Measurements from ENCODE around the gene ITGB4. TPM values are rescaled to one million over a fixed set of nuclear protein-coding genes. Genes with fewer than 3 reads are reported as not detected.

Gene ITGB4
- total RNA-seq = 4.4 TPM

DNA sequence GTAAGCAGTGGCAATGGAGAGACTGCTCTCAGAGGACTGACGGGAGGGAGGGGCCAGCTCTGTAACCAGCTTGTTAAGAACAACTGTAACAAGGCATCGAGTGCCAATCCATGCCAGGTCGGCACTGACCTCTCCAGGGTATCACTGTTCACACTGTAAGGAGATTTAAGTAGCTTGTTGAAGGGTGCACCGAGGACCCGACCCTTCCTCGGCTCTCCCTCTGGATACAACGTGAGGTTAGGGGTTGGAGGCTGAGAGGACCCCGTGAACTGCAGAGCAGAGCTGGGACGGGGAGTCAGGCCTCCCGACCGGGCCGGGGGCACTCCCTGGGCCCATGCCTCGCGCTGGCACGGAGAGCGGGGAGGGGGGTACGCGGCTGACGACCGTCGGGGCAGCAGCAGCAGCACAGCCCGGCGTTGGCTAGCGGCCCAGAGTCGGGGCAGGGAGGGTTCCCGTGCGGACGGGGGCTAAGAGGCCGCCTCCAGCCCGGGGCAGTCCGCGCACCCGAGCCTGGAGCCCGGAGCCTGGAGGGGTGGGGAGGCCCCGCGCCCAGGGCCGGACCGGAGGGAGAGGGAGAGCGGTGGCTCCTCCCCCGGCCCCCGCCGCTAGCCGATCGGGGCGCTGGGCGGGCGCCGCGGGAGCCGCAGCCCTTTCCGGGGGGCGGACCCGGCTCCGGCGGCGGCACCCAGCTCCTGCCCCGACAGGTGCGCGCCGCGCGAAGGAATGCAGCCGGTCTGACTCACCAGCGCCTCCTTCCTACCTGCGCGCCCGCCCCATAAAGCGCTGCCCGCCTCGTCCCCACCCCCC is at the start of gene ITGB4:
ITGB4 (plus strand) TSS at position 804 of the 807 bp plus-strand sequence. CDS start 3,245 bp downstream, outside the sequence.

GRCh38 chr17:75764711-75765421 is 43.6 kb downstream of the ITGB4 start, which contains the start of gene GALK1:
Gene GALK1, minus strand, starts transcription at chr17:75765192. Its CDS starts 56 bp downstream, at chr17:75765136.

GRCh38 chr17:75784473-75785015 is 63.3 kb downstream of the ITGB4 start, which contains the start of gene UNK:
Gene UNK, plus strand, starts transcription at chr17:75784806. Its CDS starts 75 bp downstream, at chr17:75784881.

Other genes with a start within 250 kb of the ITGB4 start
- 9.0 TPM for gene CASKIN2, start 205.9 kb upstream of the ITGB4 start, total RNA-seq
- 10.4 TPM for gene TSEN54, start 204.9 kb upstream of the ITGB4 start, total RNA-seq
- 0.92 TPM for gene LLGL2, start 195.8 kb upstream of the ITGB4 start, total RNA-seq
- 15.7 TPM for gene MYO15B, start 133.7 kb upstream of the ITGB4 start, total RNA-seq
- 1.4 TPM for gene SMIM5, start 88.0 kb upstream of the ITGB4 start, total RNA-seq
- gene RECQL5, start 54.3 kb upstream of the ITGB4 start, total RNA-seq = 15.0 TPM
- gene SAP30BP, start 54.1 kb upstream of the ITGB4 start, total RNA-seq = 52.1 TPM
- 8.5 TPM for gene GALK1, start 43.7 kb downstream of the ITGB4 start, total RNA-seq
- gene UNK, start 63.3 kb downstream of the ITGB4 start, total RNA-seq = 31.1 TPM
- gene UNC13D, start 122.9 kb downstream of the ITGB4 start, total RNA-seq = 2.5 TPM
- 52.1 TPM for gene WBP2, start 133.9 kb downstream of the ITGB4 start, total RNA-seq
- gene TRIM47, start 157.1 kb downstream of the ITGB4 start, total RNA-seq = 15.2 TPM
- 10.6 TPM for gene TRIM65, start 175.5 kb downstream of the ITGB4 start, total RNA-seq
- gene MRPL38, start 183.4 kb downstream of the ITGB4 start, total RNA-seq = 37.4 TPM
- 22.8 TPM for gene FBF1, start 219.6 kb downstream of the ITGB4 start, total RNA-seq

All from diencephalon (tissue), 1 donor.